H9 (cell line): Measurements from ENCODE around the gene GPATCH2. TPM values are rescaled to one million over a fixed set of nuclear protein-coding genes. Genes with fewer than 3 reads are reported as not detected.

Experiments used
- DNase-seq: peaks from one replicate; pipeline ENCODE4 v3.0.0-alpha.2; 2017
- H2AFZ ChIP-seq: one replicate; pipeline ENCODE4 v1.6.1; 2013; ENCODE audit warnings: mild to moderate bottlenecking, low read length, control low read depth, moderate library complexity
- H2AK5ac ChIP-seq: 2 replicates; pipeline ENCODE4 v1.6.1; 2013; ENCODE audit warnings: low read length, control low read depth, mixed read lengths; ENCODE audit not compliant: insufficient read length
- H2BK120ac ChIP-seq: one replicate; pipeline ENCODE4 v1.6.1; 2013; ENCODE audit warnings: low read depth, mild to moderate bottlenecking, low read length, control low read depth, inconsistent platforms; ENCODE audit not compliant: poor library complexity, severe bottlenecking
- H2BK12ac ChIP-seq: 2 replicates; pipeline ENCODE4 v1.6.1; 2013; ENCODE audit warnings: low read length, control low read depth, mixed read lengths, low read depth; ENCODE audit not compliant: insufficient read length
- H2BK15ac ChIP-seq: 2 replicates; pipeline ENCODE4 v1.6.1; 2013; ENCODE audit warnings: low read depth, low read length, control low read depth
- H2BK20ac ChIP-seq: one replicate; pipeline ENCODE4 v1.6.1; 2013; ENCODE audit warnings: low read depth, mild to moderate bottlenecking, low read length, control low read depth, inconsistent platforms; ENCODE audit not compliant: poor library complexity, severe bottlenecking
- H2BK5ac ChIP-seq: 2 replicates; pipeline ENCODE4 v1.6.1; 2013; ENCODE audit warnings: low read length, control low read depth, mixed read lengths; ENCODE audit not compliant: insufficient read length
- H3K14ac ChIP-seq: 2 replicates; pipeline ENCODE4 v1.6.1; 2013; ENCODE audit warnings: low read length, control low read depth; ENCODE audit not compliant: insufficient read depth
- H3K18ac ChIP-seq: 2 replicates; pipeline ENCODE4 v1.6.1; 2013; ENCODE audit warnings: low read depth, mild to moderate bottlenecking, mixed read lengths, low read length, control low read depth; ENCODE audit not compliant: insufficient read length
- H3K23ac ChIP-seq: 2 replicates; pipeline ENCODE4 v1.6.1; 2013; ENCODE audit warnings: low read length, control low read depth, mixed read lengths, low read depth; ENCODE audit not compliant: insufficient read length
- H3K23me2 ChIP-seq: 2 replicates; pipeline ENCODE4 v1.6.1; 2013; ENCODE audit warnings: low read depth, mild to moderate bottlenecking, mixed read lengths, low read length, control low read depth; ENCODE audit not compliant: insufficient read length, poor library complexity, severe bottlenecking
- H3K27ac ChIP-seq: 2 replicates; pipeline ENCODE4 v1.5.1; 2013; ENCODE audit warnings: low read length, control low read depth, mixed read lengths, low read depth; ENCODE audit not compliant: insufficient read length
- H3K27me3 ChIP-seq: 2 replicates; pipeline ENCODE4 v1.6.1; 2013; ENCODE audit warnings: low read length, control low read depth, inconsistent platforms; ENCODE audit not compliant: insufficient read depth
- H3K4ac ChIP-seq: 2 replicates; pipeline ENCODE4 v1.6.1; 2013; ENCODE audit warnings: low read depth, mild to moderate bottlenecking, control low read depth, inconsistent platforms, low read length, moderate library complexity
- H3K4me1 ChIP-seq: 2 replicates; pipeline ENCODE4 v1.6.1; 2013; ENCODE audit warnings: low read length, control low read depth, inconsistent platforms; ENCODE audit not compliant: insufficient read depth
- H3K4me2 ChIP-seq: 2 replicates; pipeline ENCODE4 v1.6.1; 2013; ENCODE audit warnings: low read length, control low read depth, mixed read lengths; ENCODE audit not compliant: insufficient read length, insufficient read depth
- H3K56ac ChIP-seq: 2 replicates; pipeline ENCODE4 v1.6.1; 2013; ENCODE audit warnings: low read depth, mild to moderate bottlenecking, mixed read lengths, low read length, control low read depth; ENCODE audit not compliant: insufficient read length
- H3K79me1 ChIP-seq: 2 replicates; pipeline ENCODE4 v1.6.1; 2013; ENCODE audit warnings: low read depth, mild to moderate bottlenecking, moderate library complexity, low read length, control low read depth, inconsistent platforms; ENCODE audit not compliant: insufficient read depth, poor library complexity, severe bottlenecking
- H3K79me2 ChIP-seq: 2 replicates; pipeline ENCODE4 v1.6.1; 2013; ENCODE audit warnings: low read length, control low read depth, inconsistent platforms; ENCODE audit not compliant: insufficient read depth
- H3K9ac ChIP-seq: 2 replicates; pipeline ENCODE4 v1.6.1; 2013; ENCODE audit warnings: low read length, control low read depth, mixed read lengths; ENCODE audit not compliant: insufficient read length; ENCODE audit errors: extremely low read depth
- H3K9me3 ChIP-seq: one replicate; pipeline ENCODE4 v1.6.1; 2013; ENCODE audit warnings: low read depth, low read length, inconsistent platforms; ENCODE audit not compliant: control insufficient read depth
- H3T11ph ChIP-seq: one replicate; pipeline ENCODE4 v1.6.1; 2013; ENCODE audit warnings: mild to moderate bottlenecking, low read length, control low read depth, inconsistent platforms
- H4K20me1 ChIP-seq: one replicate; pipeline ENCODE4 v1.6.1; 2013; ENCODE audit not compliant: control insufficient read depth, insufficient read length, insufficient read depth
- H4K5ac ChIP-seq: 2 replicates; pipeline ENCODE4 v1.6.1; 2013; ENCODE audit warnings: low read depth, mild to moderate bottlenecking, mixed read lengths, low read length, control low read depth; ENCODE audit not compliant: insufficient read length
- H4K8ac ChIP-seq: replicated peaks from 2 replicates; pipeline ENCODE4 v1.6.1; 2013; ENCODE audit warnings: low read length, control low read depth, mixed read lengths, low read depth; ENCODE audit not compliant: insufficient read length
- H4K91ac ChIP-seq: 2 replicates; pipeline ENCODE4 v1.6.1; 2013; ENCODE audit warnings: low read depth, mild to moderate bottlenecking, moderate library complexity, mixed read lengths, low read length, control low read depth; ENCODE audit not compliant: insufficient read length
- H3K27ac Mint-ChIP-seq, 3 experiments: 2 replicates in 2 of 3; 3 replicates in 1 of 3; pipeline ENCODE4 v1.8.0; 2020 to 2021; ENCODE audit warnings: mixed read lengths in 3 of 3, mild to moderate bottlenecking in 1 of 3, moderate library complexity in 1 of 3
- H3K27me3 Mint-ChIP-seq: 2 replicates; pipeline ENCODE4 v1.8.0; 2021; ENCODE audit warnings: low read depth, mild to moderate bottlenecking, moderate library complexity, mixed read lengths
- H3K36me3 Mint-ChIP-seq, 3 experiments: 2 replicates in 2 of 3; 3 replicates in 1 of 3; pipeline ENCODE4 v1.8.0; 2020 to 2021; ENCODE audit warnings: low read depth in 3 of 3, mixed read lengths in 3 of 3; ENCODE audit not compliant: insufficient read depth in 1 of 3
- H3K4me1 Mint-ChIP-seq, 2 experiments: 2 replicates each; pipeline ENCODE4 v1.8.0; 2020; ENCODE audit warnings: mixed read lengths in 2 of 2
- H3K4me3 Mint-ChIP-seq, 2 experiments: 2 replicates in 1 of 2; 3 replicates in 1 of 2; pipeline ENCODE4 v1.8.0; 2020 to 2021; ENCODE audit warnings: mild to moderate bottlenecking in 2 of 2, mixed read lengths in 2 of 2, moderate library complexity in 1 of 2
- H3K9me3 Mint-ChIP-seq, 2 experiments: 2 replicates in 1 of 2; 3 replicates in 1 of 2; pipeline ENCODE4 v1.8.0; 2020; ENCODE audit warnings: mild to moderate bottlenecking in 2 of 2, mixed read lengths in 2 of 2, moderate library complexity in 1 of 2
- CTCF ChIP-seq: fragments of 200-600 bp; sonication (generic); conservative IDR thresholded peaks from 3 replicates; pipeline ENCODE4 v1.8.0; 2021; ENCODE audit warnings: antibody characterized with exemption, mild to moderate bottlenecking
- WGBS: extraction: QIAGEN DNeasy Blood & Tissue Kit; methylation state at CpG from one replicate; pipeline ENCODE4 v1.1.7; 2013; ENCODE audit warnings: missing lambda C conversion rate, low lambda C conversion rate, mixed read lengths; ENCODE audit not compliant: insufficient read length; ENCODE audit errors: extremely low coverage; 5-methylcytosine and 5-hydroxymethylcytosine counted together
- total RNA-seq: library from RNA; stranded (reverse); gene quantifications from 2 replicates; pipeline ENCODE4 v1.2.1, GENCODE V29; 2021

GPATCH2 gene
- total RNA-seq, 1 experiment from 2014 or later = 14.3 TPM

GRCh38 chr1:217650674-217651073, 19.8 kb upstream of the GPATCH2 start:
- Histone ChIP-seq H3K23me2 (no peaks in the 10 kb centered on the region), H3K79me1 (no peaks in the 10 kb centered on the region), H2BK20ac (no peak overlapping the region), H4K91ac (no peak overlapping the region), H2AK5ac (no peak overlapping the region), H2BK120ac (no peak overlapping the region), H3K18ac (no peak overlapping the region), H3K4me1 (no peaks in the 10 kb centered on the region), H4K20me1 (no peaks in the 10 kb centered on the region), H2BK15ac (no peak overlapping the region), H3K56ac (no peak overlapping the region), H3K27me3 (no peaks in the 10 kb centered on the region), H3K27ac (no peak overlapping the region), H2AFZ (no peak overlapping the region), H3K79me2 (no peaks in the 10 kb centered on the region), H4K8ac (no peak overlapping the region), H3K9me3 (no peaks in the 10 kb centered on the region), H3K4me2 (no peak overlapping the region), H3T11ph (no peak overlapping the region), H3K23ac (no peak overlapping the region), H2BK12ac (no peak overlapping the region), H3K4ac (no peak overlapping the region), H4K5ac (no peak overlapping the region), H3K9ac (no peak overlapping the region), H2BK5ac (no peak overlapping the region), H3K14ac (no peak overlapping the region)
- no peak for DNase-seq
- no peaks in the 10 kb centered on the region for H3K4me1 Mint-ChIP-seq
- no peaks in the 10 kb centered on the region for H3K36me3 Mint-ChIP-seq
- no peaks in the 10 kb centered on the region for H3K9me3 Mint-ChIP-seq
- no peak for TF ChIP-seq CTCF
- WGBS = no CpG with 5 or more reads among the region's 4 CpGs
- H3K27ac Mint-ChIP-seq = no peak overlapping the region
- H3K27me3 Mint-ChIP-seq = no peaks in the 10 kb centered on the region
- H3K4me3 Mint-ChIP-seq = no peak overlapping the region
